MM.1S (cell line): ENCODE results near the gene FARS2.
A peak's percentile ranks its signal among the peaks of the same experiment; 100 is the strongest.

Experiments used
- DNase-seq: peaks from one replicate; pipeline ENCODE4 v3.0.0-alpha.2; 2015
- H2AFZ ChIP-seq: fragments of 300-600 bp; sonication (generic); 2 replicates; pipeline ENCODE4 v1.6.0; 2016; ENCODE audit warnings: antibody characterized with exemption, low read length
- H3F3A ChIP-seq: fragments of 300-600 bp; sonication (generic); 2 replicates; pipeline ENCODE4 v1.6.1; 2016; ENCODE audit warnings: mild to moderate bottlenecking, antibody characterized with exemption, low read length, moderate library complexity, mixed read lengths; ENCODE audit not compliant: insufficient read depth
- H3K27ac ChIP-seq: fragments of 300-600 bp; sonication (generic); 2 replicates; pipeline ENCODE4 v1.5.1; 2016; ENCODE audit warnings: mild to moderate bottlenecking, low read length
- H3K27me3 ChIP-seq: fragments of 300-600 bp; sonication (generic); replicated peaks from 2 replicates; pipeline ENCODE4 v1.6.0; 2016; ENCODE audit warnings: low read length; ENCODE audit not compliant: insufficient read depth
- H3K36me3 ChIP-seq: fragments of 300-600 bp; sonication (generic); replicated peaks from 2 replicates; pipeline ENCODE4 v1.6.1; 2016; ENCODE audit warnings: mild to moderate bottlenecking, low read length, mixed read lengths; ENCODE audit not compliant: insufficient read depth
- H3K4me1 ChIP-seq: fragments of 300-600 bp; sonication (generic); 2 replicates; pipeline ENCODE4 v1.6.1; 2016; ENCODE audit warnings: low read length, mixed read lengths
- H3K4me2 ChIP-seq: fragments of 300-600 bp; sonication (generic); 2 replicates; pipeline ENCODE4 v1.6.0; 2016; ENCODE audit warnings: low read depth, low read length
- H3K4me3 ChIP-seq: fragments of 300-600 bp; sonication (generic); 2 replicates; pipeline ENCODE4 v1.5.1; 2016; ENCODE audit warnings: low read length, mixed read lengths
- H3K79me2 ChIP-seq: fragments of 300-600 bp; sonication (generic); 2 replicates; pipeline ENCODE4 v1.6.1; 2016; ENCODE audit warnings: mixed run types, low read length, mixed read lengths
- H3K9ac ChIP-seq: fragments of 300-600 bp; sonication (generic); 2 replicates; pipeline ENCODE4 v1.6.1; 2016; ENCODE audit warnings: low read length, mixed read lengths
- H3K9me2 ChIP-seq: fragments of 300-600 bp; sonication (generic); replicated peaks from 2 replicates; pipeline ENCODE4 v1.6.1; 2016; ENCODE audit warnings: mild to moderate bottlenecking, low read length, mixed read lengths; ENCODE audit not compliant: insufficient read depth
- H3K9me3 ChIP-seq: fragments of 300-600 bp; sonication (generic); replicated peaks from 2 replicates; pipeline ENCODE4 v1.6.1; 2016; ENCODE audit warnings: mild to moderate bottlenecking, low read length, mixed read lengths; ENCODE audit not compliant: insufficient read depth
- H4K20me1 ChIP-seq: fragments of 300-600 bp; sonication (generic); 2 replicates; pipeline ENCODE4 v1.6.1; 2016; ENCODE audit warnings: mild to moderate bottlenecking, low read length, moderate library complexity, mixed read lengths; ENCODE audit not compliant: insufficient read depth
- EZH2 ChIP-seq: fragments of 300-600 bp; sonication (generic); optimal IDR thresholded peaks from 2 replicates; pipeline ENCODE3; 2017; ENCODE audit warnings: low read depth, mild to moderate bottlenecking, antibody characterized with exemption, low read length, mixed read lengths
- EZH2phosphoT487 ChIP-seq: fragments of 300-600 bp; sonication (generic); IDR thresholded peaks from 2 replicates; pipeline ENCODE4 v1.6.1; 2018; ENCODE audit warnings: antibody characterized with exemption, low read length
- TF ChIP-seq, protein P1 (sequence below): fragments of 300-600 bp; sonication (generic); IDR thresholded peaks from 2 replicates; pipeline ENCODE4 v1.5.1; 2016; ENCODE audit warnings: antibody characterized with exemption, low read length, mixed read lengths

FARS2 gene

DNA sequence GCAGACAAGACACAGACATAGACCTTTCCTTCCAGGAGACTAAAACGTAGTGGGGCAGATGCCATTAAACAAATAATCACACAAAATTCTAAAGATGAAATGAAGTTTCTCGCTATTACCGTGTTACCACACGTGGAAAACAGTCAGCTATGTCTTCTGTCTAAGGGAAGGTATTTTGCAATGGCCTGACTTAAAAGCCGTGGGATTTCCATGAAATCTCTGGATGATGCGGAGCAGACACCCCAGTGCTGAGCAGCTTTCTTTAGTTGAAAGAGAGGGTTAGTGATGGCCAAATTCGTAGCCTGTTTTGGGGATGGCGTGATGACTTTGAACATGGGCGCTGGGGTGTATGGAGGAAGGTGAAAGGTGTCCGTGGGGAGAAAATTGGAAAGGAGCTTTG lies 463.6 kb downstream of the FARS2 start:
- Histone ChIP-seq H3K79me2 (no peaks in the 10 kb centered on the region), H4K20me1 (no peaks in the 10 kb centered on the region), H3K27ac (no peak overlapping the region), H3K4me3 (no peak overlapping the region), H3K9me2 (no peaks in the 10 kb centered on the region), H3K9ac (no peak overlapping the region), H3K9me3 (no peaks in the 10 kb centered on the region), H3F3A (no peaks in the 10 kb centered on the region), H3K4me1 (0 out of 2 replicates have a peak, but pooled peaks cover 4% of the 10 kb centered on the region), H2AFZ (no peak overlapping the region), H3K36me3 (no peaks in the 10 kb centered on the region), H3K4me2 (peak overlapping the region; percentile 95; the same call in 1 of the 2 replicates), H3K27me3 (no peaks in the 10 kb centered on the region)
- DNase-seq = no peak
- TF ChIP-seq EZH2 = no peak
- no peak for TF ChIP-seq EZH2phosphoT487
- TF ChIP-seq, protein P1, sequence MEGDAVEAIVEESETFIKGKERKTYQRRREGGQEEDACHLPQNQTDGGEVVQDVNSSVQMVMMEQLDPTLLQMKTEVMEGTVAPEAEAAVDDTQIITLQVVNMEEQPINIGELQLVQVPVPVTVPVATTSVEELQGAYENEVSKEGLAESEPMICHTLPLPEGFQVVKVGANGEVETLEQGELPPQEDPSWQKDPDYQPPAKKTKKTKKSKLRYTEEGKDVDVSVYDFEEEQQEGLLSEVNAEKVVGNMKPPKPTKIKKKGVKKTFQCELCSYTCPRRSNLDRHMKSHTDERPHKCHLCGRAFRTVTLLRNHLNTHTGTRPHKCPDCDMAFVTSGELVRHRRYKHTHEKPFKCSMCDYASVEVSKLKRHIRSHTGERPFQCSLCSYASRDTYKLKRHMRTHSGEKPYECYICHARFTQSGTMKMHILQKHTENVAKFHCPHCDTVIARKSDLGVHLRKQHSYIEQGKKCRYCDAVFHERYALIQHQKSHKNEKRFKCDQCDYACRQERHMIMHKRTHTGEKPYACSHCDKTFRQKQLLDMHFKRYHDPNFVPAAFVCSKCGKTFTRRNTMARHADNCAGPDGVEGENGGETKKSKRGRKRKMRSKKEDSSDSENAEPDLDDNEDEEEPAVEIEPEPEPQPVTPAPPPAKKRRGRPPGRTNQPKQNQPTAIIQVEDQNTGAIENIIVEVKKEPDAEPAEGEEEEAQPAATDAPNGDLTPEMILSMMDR = no peak

DNA sequence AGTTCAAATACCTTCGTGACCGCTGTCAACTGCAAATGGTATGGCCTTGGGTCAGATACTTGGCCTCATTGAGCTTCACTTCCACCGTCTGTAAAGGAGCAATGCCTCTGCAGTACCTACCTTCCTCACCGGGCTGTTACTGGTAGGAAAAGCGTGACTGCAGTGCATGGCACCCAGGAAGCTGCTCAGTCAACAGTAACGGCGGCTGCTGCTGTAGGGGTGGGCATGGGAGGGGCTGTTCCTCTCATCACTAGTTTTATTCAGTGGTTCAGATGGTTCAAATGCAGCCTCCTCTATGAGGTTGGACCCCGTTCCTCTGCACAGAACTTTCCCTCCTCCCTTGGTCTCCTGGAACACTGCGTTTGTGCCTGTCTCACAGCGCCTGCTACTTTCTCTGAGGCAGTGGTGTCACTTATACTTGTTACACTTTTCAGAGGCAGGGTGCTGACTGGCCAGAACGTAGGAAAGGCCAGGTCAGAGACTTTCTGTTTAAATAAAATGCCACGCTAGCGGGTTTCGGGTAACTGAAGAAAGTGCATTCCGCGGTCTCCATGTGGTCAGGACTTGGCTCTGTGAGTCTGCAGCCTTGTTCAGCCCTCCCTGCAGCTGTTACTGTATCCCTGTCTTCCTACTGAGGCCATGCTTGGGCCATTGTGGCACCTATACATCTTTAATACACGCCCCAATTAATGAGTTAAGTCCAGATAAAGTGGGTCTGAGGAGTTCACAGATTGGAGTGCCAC lies 465.8 kb downstream of the FARS2 start:
- H3F3A ChIP-seq = no peaks in the 10 kb centered on the region
- TF ChIP-seq EZH2phosphoT487 (no peak), EZH2 (no peak)
- TF ChIP-seq, protein P1 = no peak
- no peak overlapping the region for H3K27ac ChIP-seq
- no peak for DNase-seq
- no peaks in the 10 kb centered on the region for H4K20me1 ChIP-seq
- no peaks in the 10 kb centered on the region for H3K9me2 ChIP-seq
- 0 out of 2 replicates have a peak, but pooled peaks cover 4% of the 10 kb centered on the region for H3K4me1 ChIP-seq
- no peak overlapping the region for H3K4me3 ChIP-seq
- no peak overlapping the region for H3K9ac ChIP-seq
- no peaks in the 10 kb centered on the region for H3K79me2 ChIP-seq
- no peak overlapping the region for H3K4me2 ChIP-seq
- H3K36me3 ChIP-seq = no peaks in the 10 kb centered on the region
- H2AFZ ChIP-seq = no peak overlapping the region
- no peaks in the 10 kb centered on the region for H3K27me3 ChIP-seq
- no peaks in the 10 kb centered on the region for H3K9me3 ChIP-seq

DNA sequence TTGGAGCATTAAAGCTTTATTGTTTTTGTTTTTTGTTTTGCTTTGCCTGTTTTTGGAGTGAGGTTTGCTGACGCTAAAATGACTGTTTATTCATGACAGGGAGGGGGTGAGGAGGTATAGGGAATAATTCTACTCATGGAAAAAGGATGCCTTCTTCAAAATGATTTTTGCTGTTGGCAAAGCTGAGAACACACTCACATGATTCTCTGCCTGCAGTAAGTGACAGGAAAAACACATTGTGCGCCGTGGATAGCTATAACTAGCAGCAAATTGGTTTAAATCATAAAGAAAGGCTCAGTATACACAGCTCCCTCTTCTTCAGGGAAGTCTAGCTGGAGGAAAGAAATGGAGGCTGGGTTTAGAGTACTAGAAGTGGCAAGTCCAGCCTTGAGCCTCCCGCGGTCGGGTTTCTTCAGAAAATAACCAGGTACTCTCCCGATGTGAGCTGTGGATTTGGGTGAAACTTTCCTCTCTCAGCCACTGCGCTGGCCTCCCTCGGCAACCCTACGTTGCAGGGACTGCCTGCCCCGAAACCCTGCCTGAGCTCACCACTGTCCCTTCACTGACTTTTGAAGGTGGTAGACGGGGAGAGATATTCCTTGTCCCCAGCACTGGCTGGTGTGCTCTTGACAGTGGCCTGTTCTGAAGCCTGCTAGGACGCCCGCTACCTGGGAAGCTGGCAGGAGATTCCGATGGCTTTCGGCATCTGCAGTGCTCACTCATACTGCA lies 467.2 kb downstream of the FARS2 start:
- Histone ChIP-seq H3K27me3 (no peaks in the 10 kb centered on the region), H3K4me2 (no peak overlapping the region), H4K20me1 (no peaks in the 10 kb centered on the region), H3F3A (no peaks in the 10 kb centered on the region), H3K9me3 (no peaks in the 10 kb centered on the region), H3K4me1 (0 out of 2 replicates have a peak, but pooled peaks cover 4% of the 10 kb centered on the region), H3K4me3 (no peak overlapping the region), H2AFZ (no peak overlapping the region), H3K36me3 (no peaks in the 10 kb centered on the region), H3K79me2 (no peaks in the 10 kb centered on the region), H3K27ac (no peak overlapping the region), H3K9ac (no peak overlapping the region), H3K9me2 (no peaks in the 10 kb centered on the region)
- DNase-seq = no peak
- TF ChIP-seq, protein P1 = no peak
